ENCODE measurements around the gene TPGS1.

Gene TPGS1

DNA sequence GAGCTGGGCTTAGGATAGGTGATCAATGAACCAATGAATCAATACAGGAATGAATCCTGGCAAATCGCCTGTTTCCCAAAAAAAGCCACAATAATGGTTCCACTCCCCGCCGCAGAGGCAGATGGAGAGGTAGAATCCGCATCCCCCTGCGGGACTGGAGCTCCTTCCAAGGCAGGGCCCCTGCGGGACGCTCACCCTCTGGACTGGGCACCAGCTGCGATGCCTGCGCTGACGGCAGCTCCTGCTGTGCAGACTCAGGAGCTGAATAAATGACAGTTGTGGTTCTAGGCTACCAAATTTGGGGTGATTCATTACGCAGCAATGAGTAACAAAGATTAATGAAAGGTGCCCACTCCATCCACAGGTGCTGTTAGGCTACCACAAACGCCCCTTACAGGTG, 15.4 kb downstream of the TPGS1 start:
- DNase-seq, result no peak

DNA sequence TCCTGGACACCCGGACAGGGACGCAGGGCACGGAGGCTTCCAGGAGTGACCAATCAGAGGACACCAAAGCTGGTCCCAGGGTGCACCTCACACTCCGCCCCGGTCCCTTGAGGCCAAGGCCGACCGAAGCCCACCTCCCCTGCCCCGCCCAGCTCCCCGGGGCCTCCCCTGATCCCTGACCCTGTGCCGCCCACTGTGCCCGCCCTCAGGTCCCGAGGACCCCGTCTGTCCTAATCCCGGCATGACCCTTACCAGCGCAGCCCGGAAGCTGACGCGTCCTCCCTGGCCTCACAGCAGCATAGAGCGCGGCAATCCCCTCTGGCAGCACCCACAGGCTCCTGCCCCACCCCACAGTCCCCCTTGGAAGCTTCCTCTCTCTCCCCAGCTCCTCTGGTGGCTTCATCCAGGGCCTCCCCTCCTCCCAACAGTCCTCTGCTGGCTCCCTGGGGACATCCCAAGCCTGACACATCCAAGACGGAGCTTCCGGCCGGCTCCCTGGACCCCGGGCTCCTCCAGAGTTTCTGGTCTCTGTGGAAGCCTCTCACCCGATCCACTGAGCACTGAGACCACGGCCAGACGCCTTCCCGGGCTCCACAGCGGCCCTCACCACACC, 16.9 kb downstream of the TPGS1 start:
- no peak for DNase-seq

DNA sequence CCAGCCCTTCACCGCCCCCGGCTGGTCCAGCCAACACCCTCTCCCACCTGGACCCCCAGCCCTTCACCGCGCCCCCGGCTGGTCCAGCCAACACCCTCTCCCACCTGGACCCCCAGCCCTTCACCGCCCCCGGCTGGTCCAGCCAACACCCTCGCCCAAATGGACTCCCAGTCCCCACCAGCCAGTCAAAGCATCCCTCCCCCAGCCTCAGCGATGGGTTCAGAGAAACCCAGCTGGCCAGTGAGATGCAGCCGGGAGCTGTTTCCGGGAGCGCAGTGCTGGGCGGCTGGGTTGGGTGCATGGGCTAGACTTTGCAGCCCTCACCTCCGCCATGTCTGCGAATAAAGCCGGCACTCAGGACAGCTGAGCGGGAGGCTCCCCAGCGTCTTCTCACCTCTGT, 17.7 kb downstream of the TPGS1 start:
- DNase-seq, result no peak

DNA sequence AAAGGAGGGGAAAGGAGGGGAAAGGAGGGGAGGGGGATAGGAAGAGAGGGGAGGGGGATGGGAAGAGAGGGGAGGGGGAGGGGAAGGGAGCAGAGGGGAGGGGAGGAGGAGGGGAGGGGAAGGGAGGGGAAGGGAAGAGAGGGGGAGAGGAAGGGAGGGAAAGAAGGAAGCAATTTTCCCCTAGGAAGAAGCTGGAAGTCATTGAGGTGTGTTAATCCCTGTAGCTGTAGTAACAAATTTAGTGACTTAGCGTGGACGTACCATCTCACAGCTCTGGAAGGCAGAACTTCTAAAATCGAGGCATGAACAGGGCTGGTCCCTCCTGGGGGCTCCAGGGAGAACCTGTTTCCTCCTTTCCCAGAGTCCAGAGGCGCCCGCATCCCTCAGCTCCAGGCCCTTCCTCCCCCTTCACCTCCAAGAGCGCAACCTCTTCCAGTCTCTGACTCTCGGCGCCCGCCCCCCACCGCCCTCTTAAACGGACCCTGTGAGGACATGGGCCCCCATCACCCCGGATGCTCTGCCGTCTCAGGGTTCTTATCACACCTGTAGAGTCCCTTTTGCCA, 18.6 kb downstream of the TPGS1 start:
- no peak for DNase-seq

DNA sequence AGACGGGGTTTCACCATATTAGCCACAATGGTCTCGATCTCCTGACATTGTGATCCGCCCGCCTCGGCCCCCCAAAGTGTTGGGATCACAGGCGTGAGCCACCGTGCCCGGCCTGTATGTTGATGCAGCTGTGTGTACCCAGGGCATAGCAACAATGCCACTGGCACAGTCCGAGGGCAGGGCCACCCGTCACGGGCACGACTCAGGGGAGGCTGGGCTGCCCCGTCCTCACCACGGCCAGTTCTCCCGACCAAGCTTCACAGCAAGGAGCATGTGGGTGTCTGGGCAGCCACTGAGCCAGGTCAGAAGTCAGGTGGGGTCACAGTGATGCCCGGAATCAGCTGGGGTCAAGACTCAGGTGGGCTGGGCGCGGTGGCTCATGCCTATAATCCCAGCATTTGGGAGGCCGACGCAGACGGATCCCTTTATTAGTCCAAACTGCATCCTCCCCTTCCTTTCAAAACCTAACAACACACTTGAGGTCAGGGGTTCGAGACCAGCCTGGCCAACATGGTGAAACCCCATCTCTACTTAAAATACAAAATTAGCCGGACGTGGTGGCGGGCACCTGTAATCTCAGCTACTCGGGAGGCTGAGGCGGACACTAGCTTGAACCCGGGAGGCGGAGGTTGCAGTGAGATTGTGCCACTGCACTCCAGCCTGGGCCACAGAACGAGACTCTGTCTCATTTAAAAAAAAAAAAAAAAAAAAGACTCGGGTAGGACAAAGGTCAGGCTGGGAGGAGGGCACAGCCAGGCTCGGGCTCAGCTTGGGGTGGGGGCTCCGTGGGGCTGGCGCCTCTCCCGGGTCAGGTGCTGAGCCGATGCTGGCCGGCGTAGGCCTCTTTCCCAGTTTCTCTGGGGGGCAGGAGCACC, 23.1 kb downstream of the TPGS1 start:
- no peak for DNase-seq

DNA sequence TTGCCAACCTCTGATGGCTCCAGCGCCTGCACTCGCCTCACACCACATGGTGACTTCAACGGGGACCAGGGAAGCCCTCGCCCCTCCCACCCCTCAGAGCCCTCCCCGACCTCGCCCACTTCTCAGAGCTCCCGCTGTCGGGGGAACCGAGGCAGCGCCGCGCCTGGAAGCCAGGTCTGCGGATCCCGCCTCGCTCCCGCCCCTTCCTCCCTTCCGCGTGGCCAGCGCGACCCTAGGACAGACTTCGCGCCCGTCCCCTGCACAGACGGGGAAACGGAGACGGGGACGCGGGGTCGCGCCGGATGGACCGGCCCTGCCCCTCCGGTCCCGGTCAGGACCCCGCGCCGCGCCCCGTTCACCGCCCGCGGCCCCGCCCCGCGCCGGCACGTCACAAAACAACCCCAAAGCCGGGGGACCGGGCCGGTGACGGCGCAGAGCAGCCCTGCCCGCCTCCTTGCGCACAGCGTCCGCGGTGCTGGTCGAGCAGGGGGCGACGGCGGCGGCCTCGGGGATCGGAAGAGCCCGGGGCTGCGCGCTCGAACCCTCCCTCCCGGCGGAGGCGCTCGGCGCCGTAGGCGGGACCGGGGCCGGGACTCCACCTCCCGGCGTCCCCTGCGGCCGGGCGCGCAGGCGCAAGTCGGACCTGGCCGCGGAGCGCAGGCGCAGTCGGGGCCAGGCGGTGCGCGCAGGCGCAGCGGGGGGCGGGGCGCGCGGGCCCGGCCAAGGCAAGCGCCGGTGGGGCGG, 23.9 kb downstream of the TPGS1 start:
- DNase-seq, result peak; percentile 73

DNA sequence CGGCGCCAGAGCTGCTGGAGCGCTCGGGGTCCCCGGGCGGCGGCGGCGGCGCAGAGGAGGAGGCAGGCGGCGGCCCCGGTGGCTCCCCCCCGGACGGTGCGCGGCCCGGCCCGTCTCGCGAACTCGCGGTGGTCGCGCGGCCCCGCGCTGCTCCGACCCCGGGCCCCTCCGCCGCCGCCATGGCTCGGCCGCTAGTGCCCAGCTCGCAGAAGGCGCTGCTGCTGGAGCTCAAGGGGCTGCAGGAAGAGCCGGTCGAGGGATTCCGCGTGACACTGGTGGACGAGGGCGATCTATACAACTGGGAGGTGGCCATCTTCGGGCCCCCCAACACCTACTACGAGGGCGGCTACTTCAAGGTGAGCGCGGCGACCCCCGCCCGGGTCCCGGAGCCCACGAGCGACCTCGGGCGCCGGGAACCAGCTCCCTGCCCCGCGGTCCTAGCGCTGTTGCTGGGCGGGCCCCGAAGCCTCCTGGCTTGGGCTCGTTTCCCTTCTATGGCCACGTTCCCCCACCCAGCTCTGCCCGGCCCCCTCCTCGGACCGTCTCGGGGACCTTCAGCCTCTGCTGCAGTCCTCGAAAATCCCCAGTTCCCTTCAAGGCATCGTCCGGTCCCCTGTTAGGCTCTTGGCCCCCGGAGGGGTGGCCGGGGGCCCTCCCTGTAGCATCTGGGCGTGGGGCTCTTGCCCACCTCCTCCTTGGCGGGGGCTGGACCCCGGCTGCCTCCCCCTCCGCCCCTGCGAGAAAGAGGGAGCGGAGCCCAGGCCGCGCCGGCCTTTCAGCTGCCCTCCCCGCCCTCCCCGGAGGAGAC, 24.7 kb downstream of the TPGS1 start, which contains the start of gene CDC34:
Gene CDC34, plus strand, starts transcription at position 8 of the 808 bp plus-strand sequence. Its CDS starts 172 bp downstream, at position 180.
- no peak for DNase-seq

DNA sequence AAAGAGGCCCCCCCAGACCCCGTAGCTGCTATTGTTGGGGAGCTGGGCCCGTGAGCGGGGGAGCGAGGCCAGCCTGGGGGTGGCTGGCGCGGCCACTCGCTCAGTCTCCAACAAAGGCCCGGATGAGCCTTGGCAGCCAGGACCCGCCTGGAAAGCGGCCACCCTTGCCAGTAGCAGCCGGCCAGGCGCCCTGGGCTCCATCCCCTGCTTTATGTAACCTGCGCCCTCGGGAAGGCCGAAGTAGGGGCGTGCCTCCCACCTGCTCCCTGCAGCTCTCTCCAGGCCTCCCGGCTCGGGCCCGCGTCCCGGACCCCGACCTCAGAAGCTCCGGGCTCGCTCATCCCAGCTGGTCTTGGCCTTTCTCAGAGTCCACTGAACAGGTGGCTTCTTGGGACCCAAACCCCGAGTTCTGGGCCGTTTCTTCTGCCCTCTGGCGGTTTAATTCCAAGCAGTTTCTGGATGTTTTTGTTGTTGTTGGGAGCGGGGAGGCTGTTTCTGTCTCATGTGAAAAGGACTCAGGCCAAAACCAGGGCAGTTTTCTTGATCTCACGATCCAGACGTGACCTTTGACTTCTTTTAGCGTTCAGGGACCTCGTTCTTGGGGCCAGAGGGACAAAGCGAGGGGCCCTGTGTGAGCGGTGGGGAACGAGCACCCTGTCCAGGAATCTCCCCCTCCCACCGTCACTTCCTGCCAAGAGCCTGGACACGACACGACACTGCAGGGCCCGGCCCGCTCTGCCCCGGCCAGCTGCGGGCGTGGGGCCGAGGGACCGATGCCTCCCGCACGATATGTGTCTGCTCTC, 25.5 kb downstream of the TPGS1 start:
- no peak for DNase-seq

DNA sequence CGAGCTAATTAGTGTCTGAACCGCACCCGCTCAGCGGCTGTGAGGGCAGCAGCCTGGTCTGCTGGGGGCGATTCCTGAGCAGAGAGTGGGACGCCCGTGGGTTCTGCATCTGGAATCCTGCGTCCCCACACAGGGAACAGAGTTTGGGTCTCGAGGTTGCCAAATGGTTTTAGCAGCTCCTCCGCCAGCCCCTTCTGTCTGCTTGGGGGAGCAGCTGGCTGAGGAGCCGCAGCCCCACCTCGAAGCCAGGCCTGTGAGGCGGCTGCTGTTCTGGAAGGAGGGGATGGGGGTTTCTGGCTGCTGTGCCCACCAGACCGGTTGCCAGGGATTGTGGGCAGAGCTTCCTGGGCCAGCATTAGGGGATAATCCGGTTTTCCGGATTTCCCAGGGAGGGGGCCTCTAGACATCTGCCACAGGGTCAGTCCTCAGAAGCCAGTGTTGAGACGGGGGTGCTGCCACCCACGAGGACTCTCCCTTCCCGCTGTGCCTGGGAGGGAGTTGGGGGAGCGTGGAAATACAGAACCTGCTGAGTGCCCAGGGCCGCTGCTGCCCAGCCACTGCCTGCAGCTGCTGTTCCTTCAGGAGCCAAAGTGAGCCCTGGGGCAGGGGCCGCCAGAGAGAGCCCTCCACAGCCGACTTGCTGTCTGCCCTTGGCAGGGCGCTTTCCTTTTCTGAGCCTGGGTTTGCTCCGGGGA, 26.2 kb downstream of the TPGS1 start:
- DNase-seq, result no peak

DNA sequence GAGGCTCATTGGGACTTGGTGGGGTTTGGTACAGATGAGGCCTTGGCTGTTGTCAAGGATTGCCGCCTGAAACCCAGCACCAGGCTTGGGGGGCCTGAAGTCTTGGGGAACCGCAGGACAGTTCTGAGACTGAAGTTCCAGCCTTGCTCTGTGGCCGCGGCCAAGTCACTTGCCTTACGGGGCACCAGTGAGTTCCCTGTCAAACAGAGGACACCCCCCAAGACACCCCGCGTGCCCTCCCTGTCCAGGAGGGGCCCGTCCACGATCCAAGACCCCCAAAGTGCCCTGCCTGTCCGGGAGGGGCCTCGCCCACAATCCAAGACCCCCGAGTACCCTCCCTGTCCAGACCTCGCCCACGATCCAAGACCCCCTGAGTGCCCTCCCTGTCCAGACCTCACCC, 26.8 kb downstream of the TPGS1 start:
- no peak for DNase-seq

DNA sequence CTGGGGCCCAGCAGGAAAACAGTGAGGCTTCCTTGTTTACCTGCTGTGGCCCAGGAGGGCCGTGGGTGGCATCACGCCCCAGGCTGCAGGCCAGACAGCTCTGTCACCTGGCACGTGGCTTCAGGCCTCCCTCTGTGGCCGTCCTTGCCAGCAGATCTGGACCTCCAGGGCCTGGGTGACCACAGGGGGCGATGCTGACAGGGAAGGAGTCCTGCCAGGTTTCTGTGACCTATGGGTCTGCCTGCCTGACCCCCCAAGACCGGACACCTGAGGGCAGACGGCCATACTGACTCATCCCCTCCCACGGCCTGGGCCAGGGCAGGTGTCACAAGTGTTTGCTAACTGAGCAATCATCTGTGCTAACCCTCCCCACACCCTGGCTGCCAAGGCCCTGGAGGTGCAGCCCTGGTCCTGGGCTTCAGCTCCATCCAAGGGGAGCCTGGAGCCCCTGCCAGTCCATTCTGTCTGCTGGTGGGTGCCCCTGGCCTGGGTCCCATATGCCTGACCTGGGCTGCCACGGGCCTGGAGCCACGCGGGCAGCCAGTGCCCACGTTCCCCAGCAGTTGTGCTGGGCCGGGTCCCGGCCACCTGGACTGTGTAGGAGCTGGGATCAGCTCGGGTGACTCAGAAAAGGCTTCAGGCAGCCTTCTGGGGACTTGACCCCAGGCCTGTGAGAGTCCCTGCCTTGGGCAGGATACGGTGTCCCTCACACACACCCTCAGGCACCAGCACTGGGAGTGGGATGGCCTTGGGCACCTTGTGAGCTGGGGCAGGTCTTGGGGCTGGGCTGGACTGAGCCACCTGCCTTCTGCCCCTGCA, 27.9 kb downstream of the TPGS1 start:
- no peak for DNase-seq

DNA sequence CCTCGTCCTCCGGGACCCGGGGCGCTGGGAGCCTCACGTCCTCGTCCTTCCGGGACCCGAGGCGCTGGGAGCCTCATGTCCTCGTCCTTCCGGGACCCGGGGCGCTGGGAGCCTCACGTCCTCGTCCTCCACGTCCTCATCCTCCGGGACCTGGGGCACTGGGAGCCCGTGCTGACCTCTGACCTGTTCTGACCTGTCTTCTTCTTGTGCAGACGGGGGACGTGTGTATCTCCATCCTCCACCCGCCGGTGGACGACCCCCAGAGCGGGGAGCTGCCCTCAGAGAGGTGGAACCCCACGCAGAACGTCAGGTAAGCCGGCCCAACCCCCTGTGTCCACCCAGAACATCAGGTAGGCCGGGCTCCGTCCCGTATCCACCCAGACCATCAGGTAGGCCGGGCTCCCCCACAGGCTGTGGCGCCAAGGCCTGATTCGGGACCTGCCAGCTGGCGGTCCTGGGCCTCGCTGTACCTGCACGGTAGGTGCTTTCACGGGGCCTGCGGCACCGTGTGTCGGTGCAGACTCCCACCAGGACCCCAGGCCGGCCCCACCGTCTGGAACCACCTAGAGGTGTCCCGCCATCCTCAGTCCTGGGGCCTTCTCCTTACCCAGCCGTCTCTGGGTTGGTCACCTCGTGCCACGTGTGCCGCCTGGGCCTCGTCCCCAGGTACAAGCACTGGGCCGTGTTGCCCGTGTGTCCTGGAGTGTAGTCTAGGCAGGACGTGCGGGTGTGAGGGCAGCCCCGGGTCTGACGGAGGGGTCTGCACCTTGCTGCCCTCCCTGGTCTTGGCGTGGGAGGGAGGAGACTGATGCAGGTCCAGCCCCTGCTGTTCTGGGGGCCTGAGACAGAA, 29.0 kb downstream of the TPGS1 start:
- DNase-seq, result no peak

DNA sequence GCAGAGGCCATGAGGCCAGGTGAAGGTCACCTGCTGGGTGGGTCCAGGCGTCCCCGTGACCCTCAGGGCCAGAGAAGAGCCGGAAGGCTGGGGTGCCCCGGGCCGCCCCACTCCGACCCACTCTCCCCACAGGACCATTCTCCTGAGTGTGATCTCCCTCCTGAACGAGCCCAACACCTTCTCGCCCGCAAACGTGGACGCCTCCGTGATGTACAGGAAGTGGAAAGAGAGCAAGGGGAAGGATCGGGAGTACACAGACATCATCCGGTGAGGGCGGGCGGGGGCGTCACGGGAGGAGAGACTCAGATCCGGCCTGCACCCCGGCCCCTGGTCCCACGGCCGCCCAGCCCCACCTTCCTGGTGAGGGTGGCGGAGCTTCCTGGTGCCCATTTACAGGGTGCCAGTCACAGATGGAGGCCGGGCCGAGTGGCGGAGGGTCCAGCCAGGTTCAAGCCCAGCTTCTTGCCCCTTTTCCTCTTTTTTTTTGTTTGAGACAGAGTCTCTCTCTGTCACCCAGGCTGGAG, 29.6 kb downstream of the TPGS1 start:
- no peak for DNase-seq

DNA sequence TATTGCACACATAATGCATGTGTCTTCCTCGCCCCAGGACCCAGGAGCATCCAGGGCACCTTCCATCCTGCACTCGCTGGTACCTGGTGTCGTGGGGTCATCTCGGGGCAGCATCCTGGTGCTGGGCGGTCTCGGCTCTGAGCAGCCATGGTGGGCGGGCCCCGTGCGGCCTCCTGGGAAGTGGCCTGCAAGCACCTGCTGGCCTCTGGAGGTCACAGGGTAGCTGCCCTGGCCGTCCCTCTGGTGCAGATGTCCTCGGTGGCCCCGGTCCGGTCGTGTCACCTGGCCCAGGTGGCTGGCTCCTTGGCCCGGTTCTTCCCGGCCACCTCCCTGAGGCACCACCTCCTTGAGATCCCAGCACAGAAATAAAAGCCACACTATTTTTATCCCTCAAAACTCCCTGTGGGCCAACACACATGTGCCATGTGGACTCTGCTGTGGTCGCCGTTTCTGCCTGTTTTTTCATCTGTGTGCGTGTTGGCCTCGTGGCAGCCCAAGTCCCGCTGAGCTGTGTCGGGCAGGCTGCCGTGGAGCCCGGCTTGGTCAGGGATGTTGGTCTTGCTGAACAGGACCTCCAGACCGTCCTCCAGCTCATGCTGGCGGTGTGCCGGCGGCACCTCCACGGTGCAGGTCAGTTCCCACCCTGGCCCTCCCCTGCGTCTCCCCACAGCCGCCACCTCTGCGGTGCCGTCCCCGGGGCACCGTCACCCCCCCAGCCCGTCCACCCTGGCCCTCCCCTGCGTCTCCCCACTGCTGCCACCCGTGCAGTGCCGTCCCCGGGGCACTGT, 31.5 kb downstream of the TPGS1 start:
- no peak for DNase-seq

DNA sequence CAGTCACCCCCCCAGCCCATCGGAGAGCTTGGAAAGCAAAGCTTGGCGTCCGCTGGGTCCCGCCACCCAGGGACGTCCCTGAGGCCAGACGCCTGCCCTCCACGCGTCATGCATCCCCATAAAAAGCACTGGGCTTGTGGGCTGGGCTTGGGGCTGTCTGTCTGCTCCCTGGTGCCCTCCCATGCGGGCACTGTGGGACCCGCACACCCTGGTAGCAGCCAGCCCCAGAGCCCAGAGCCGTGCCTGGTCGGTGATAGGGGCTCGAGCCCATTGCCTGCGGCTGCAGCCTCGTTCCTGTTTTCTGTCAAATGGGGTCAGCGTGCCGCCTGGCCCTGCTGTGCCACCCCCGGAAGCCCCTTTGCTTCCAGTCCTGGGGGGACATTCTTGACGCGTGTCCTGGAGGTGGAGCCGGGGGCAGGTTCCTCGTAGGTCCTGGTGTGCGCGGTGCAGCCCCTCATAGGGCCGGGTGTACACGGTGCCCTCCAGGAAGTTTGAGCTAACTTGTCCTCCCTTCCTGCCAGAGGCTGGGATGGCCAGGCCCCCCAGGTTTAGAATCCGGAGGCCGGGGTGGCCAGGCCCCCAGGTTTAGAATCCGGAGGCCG, 32.2 kb downstream of the TPGS1 start:
- DNase-seq, result no peak

DNA sequence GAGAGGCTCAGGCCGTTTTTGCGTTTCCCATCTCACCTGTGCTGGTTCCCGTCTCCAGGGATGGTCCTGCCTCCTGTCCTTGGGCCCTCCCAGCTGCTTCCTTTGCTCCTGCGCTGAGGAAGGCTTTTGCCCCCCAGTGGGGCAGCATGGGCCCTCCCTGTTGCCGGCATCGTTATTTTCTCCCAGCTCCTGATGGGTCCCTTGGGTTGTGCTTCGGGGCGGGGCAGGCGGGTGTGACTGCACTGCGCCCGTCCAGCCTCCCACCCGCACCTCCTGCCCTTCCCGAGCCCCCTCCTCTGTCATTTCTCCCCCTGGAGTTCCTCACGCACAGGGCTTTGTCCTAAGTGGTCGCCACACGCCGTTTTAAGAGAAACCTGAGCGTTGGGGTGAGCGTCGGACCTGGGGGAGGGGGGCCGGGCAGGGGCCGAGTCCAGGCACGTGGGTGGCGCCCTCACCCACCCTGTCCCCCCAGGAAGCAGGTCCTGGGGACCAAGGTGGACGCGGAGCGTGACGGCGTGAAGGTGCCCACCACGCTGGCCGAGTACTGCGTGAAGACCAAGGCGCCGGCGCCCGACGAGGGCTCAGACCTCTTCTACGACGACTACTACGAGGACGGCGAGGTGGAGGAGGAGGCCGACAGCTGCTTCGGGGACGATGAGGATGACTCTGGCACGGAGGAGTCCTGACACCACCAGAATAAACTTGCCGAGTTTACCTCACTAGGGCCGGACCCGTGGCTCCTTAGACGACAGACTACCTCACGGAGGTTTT, 33.8 kb downstream of the TPGS1 start:
- no peak for DNase-seq

DNA sequence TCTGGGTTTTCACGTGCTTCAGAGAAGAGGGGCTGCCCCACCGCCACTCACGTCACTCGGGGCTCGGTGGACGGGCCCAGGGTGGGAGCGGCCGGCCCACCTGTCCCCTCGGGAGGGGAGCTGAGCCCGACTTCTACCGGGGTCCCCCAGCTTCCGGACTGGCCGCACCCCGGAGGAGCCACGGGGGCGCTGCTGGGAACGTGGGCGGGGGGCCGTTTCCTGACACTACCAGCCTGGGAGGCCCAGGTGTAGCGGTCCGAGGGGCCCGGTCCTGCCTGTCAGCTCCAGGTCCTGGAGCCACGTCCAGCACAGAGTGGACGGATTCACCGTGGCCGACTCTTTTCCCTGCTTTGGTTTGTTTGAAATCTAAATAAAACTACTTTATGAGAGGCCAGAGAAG, 34.4 kb downstream of the TPGS1 start:
- DNase-seq, result no peak

All from GOT3 (cell line).